ENCODE results near the gene TENM4. TPM values are rescaled to one million over a fixed set of nuclear protein-coding genes. Genes with fewer than 3 reads are reported as not detected.

Gene TENM4
- polyA plus RNA-seq, 1 of the 3 experiments (the other 2 are of a cell fraction) = 16.7 TPM

DNA sequence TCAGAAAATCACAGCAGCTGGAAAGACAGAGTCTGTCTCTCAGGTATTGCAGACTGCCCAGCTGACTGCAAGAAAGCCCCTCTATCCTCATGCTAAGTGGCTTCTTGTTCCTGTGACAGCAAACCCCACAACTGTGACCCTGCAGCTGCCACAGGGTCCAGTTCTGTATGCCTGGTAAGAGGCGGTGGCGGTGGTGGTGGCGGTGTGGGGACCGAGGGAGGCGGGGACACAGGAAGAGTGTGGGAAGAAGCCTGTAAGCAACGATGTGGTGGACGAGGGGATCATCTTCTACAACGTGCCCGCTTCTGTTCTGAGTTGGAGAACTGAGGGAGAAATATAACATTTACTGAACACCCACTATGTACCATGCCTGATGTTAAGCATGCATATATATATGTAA is 112.4 kb downstream of the TENM4 start:
- no peaks in the 10 kb centered on the region for H3K9me2 ChIP-seq
- POLR2A ChIA-PET = no interaction called here
- DNase-seq = no peak
- peaks cover 0 to 19% of the 10 kb centered on the region in 2 experiments; a peak in 2 of 4 replicates for H3K4me1 ChIP-seq (ENCODE audit: control insufficient read depth in 1 of 2, insufficient read depth in 2 of 2, low read depth in 1 of 2, low read length in 1 of 2)
- H3K9ac ChIP-seq = no peak overlapping the region
- 83% methylated on average over 9 of the region's 9 CpGs for WGBS (ENCODE audit: low lambda C conversion rate)
- peaks cover 20% of the 10 kb centered on the region for H4K20me1 ChIP-seq (ENCODE audit: insufficient read depth)
- no peaks in the 10 kb centered on the region for H3K79me2 ChIP-seq (ENCODE audit: insufficient read depth)
- H3F3A ChIP-seq (replicated peaks; ENCODE audit: insufficient read depth) = no peaks in the 10 kb centered on the region
- no peak overlapping the region for H3K4me3 ChIP-seq (ENCODE audit: low read depth in 2 of 2, low read length in 1 of 2)
- H3K27me3 ChIP-seq (ENCODE audit: insufficient read depth) = no peaks in the 10 kb centered on the region
- H3K9me3 ChIP-seq = no peaks in the 10 kb centered on the region
- no peaks in the 10 kb centered on the region for H3K36me3 ChIP-seq (replicated peaks in 1 of 2; ENCODE audit: control insufficient read depth in 1 of 2, insufficient read depth in 2 of 2, low read length in 1 of 2)
- H3K4me2 ChIP-seq = no peak overlapping the region
- no peak overlapping the region for H2AFZ ChIP-seq (ENCODE audit: low read depth)
- TF ChIP-seq CHD2 (IDR thresholded peaks at IDR 0.05; ENCODE audit: low read length, partially characterized antibody) = no peak
- TF ChIP-seq JUND (IDR thresholded peaks at IDR 0.05) = no peak
- TF ChIP-seq TAF1 (IDR thresholded peaks at IDR 0.05; ENCODE audit: borderline replicate concordance, low read depth, low read length) = no peak
- TF ChIP-seq, protein P1, sequence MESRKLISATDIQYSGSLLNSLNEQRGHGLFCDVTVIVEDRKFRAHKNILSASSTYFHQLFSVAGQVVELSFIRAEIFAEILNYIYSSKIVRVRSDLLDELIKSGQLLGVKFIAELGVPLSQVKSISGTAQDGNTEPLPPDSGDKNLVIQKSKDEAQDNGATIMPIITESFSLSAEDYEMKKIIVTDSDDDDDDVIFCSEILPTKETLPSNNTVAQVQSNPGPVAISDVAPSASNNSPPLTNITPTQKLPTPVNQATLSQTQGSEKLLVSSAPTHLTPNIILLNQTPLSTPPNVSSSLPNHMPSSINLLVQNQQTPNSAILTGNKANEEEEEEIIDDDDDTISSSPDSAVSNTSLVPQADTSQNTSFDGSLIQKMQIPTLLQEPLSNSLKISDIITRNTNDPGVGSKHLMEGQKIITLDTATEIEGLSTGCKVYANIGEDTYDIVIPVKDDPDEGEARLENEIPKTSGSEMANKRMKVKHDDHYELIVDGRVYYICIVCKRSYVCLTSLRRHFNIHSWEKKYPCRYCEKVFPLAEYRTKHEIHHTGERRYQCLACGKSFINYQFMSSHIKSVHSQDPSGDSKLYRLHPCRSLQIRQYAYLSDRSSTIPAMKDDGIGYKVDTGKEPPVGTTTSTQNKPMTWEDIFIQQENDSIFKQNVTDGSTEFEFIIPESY (IDR thresholded peaks at IDR 0.05; ENCODE audit: borderline replicate concordance, low read depth) = no peak
- TF ChIP-seq GATA2 (CRISPR knock-in tag; IDR thresholded peaks at IDR 0.05) = no peak
- TF ChIP-seq, protein P2, sequence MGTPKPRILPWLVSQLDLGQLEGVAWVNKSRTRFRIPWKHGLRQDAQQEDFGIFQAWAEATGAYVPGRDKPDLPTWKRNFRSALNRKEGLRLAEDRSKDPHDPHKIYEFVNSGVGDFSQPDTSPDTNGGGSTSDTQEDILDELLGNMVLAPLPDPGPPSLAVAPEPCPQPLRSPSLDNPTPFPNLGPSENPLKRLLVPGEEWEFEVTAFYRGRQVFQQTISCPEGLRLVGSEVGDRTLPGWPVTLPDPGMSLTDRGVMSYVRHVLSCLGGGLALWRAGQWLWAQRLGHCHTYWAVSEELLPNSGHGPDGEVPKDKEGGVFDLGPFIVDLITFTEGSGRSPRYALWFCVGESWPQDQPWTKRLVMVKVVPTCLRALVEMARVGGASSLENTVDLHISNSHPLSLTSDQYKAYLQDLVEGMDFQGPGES (IDR thresholded peaks at IDR 0.05; ENCODE audit: low read depth, low read length) = no peak
- CTCF ChIA-PET = no interaction called here
- no peak overlapping the region for H3K27ac ChIP-seq (ENCODE audit: low read depth in 2 of 2, low read length in 1 of 2)

DNA sequence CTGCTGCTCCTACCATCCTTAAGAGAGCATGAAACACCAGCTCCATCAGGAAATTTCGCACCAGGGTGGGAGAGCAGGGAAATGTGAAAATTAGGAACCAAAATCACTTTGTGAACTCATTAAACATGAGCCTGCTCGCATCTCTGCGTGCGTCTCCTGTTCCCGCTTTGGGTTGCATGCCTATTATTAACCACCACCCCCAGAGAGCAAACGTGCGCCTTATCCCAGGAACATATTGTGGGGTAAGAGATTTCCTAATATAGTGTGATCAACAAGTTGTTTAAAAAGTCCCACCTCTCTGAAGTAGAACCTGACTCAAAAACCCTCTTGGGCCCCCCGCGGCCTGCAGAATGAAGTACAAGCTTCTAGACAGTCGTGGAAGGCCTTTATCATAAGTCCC is 115.0 kb downstream of the TENM4 start:
- no peaks in the 10 kb centered on the region for H3K9me3 ChIP-seq
- H3F3A ChIP-seq (replicated peaks; ENCODE audit: insufficient read depth) = no peaks in the 10 kb centered on the region
- no peak overlapping the region for H3K9ac ChIP-seq
- H2AFZ ChIP-seq (ENCODE audit: low read depth) = no peak overlapping the region
- CTCF ChIA-PET = interaction anchor here (1.1 kb wide), 1 partner anchor 12 kb away, joined by 3 read pairs; no protein-coding TSS in a partner anchor
- H3K27ac ChIP-seq (ENCODE audit: low read depth in 2 of 2, low read length in 1 of 2) = no peak overlapping the region
- no peaks in the 10 kb centered on the region for H3K9me2 ChIP-seq
- H4K20me1 ChIP-seq (ENCODE audit: insufficient read depth) = peaks cover 10% of the 10 kb centered on the region; the same call in 1 of the 2 replicates
- H3K4me1 ChIP-seq (ENCODE audit: control insufficient read depth in 1 of 2, insufficient read depth in 2 of 2, low read depth in 1 of 2, low read length in 1 of 2) = peaks cover 0 to 4% of the 10 kb centered on the region in 2 experiments; a peak in 1 of 4 replicates
- 94% methylated on average over 10 of the region's 10 CpGs for WGBS (ENCODE audit: low lambda C conversion rate)
- H3K27me3 ChIP-seq (ENCODE audit: insufficient read depth) = no peaks in the 10 kb centered on the region
- no peaks in the 10 kb centered on the region for H3K79me2 ChIP-seq (ENCODE audit: insufficient read depth)
- no peak for DNase-seq
- H3K36me3 ChIP-seq (replicated peaks in 1 of 2; ENCODE audit: control insufficient read depth in 1 of 2, insufficient read depth in 2 of 2, low read length in 1 of 2) = no peaks in the 10 kb centered on the region
- H3K4me3 ChIP-seq (ENCODE audit: low read depth in 2 of 2, low read length in 1 of 2) = no peak overlapping the region
- no peak for TF ChIP-seq FOSL2 (IDR thresholded peaks at IDR 0.05; ENCODE audit: borderline replicate concordance, low read depth)
- TF ChIP-seq RXRA (IDR thresholded peaks at IDR 0.05; ENCODE audit: borderline replicate concordance, low read depth) = no peak
- no peak for TF ChIP-seq JUND (IDR thresholded peaks at IDR 0.05)
- TF ChIP-seq, protein P1 (IDR thresholded peaks at IDR 0.05; ENCODE audit: borderline replicate concordance, low read depth) = no peak
- TF ChIP-seq SMC3 (IDR thresholded peaks at IDR 0.05; ENCODE audit: low read depth, low read length) = no peak
- TF ChIP-seq, protein P2 (IDR thresholded peaks at IDR 0.05; ENCODE audit: low read depth, low read length) = no peak
- no peak for TF ChIP-seq YY1 (IDR thresholded peaks at IDR 0.05; ENCODE audit: low read depth)
- TF ChIP-seq TEAD4 (IDR thresholded peaks at IDR 0.05; ENCODE audit: borderline replicate concordance, insufficient read depth) = no peak
- TF ChIP-seq FOXM1 (IDR thresholded peaks at IDR 0.05; ENCODE audit: low read depth) = no peak
- H3K4me2 ChIP-seq = no peak overlapping the region
- POLR2A ChIA-PET = no interaction called here

Measured in SK-N-SH (cell line).